ENCODE measurements around the gene MYRIP.

DNA sequence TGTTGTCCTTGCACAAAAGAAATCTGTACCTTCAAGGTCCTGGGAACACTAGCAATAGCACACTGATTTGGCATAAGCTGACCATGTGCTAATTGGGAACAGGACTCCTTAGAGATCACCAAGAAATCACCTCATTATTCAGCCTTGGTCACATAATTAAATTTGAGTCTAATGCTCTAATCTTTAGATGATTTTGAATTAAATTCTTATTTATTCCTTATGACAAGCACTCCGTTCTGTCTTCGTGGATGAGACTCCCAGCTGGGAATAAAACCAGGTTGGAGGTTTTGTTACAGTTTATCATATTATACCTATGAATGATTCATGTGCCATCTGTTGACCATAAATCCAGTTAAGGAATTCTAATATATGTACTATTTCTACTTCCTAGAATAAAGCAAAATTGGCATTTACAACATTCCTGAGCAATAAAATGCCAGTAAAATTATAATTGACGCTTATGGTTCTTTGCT is 162.2 kb downstream of the MYRIP start:
- TF ChIP-seq, protein P1, sequence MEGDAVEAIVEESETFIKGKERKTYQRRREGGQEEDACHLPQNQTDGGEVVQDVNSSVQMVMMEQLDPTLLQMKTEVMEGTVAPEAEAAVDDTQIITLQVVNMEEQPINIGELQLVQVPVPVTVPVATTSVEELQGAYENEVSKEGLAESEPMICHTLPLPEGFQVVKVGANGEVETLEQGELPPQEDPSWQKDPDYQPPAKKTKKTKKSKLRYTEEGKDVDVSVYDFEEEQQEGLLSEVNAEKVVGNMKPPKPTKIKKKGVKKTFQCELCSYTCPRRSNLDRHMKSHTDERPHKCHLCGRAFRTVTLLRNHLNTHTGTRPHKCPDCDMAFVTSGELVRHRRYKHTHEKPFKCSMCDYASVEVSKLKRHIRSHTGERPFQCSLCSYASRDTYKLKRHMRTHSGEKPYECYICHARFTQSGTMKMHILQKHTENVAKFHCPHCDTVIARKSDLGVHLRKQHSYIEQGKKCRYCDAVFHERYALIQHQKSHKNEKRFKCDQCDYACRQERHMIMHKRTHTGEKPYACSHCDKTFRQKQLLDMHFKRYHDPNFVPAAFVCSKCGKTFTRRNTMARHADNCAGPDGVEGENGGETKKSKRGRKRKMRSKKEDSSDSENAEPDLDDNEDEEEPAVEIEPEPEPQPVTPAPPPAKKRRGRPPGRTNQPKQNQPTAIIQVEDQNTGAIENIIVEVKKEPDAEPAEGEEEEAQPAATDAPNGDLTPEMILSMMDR (IDR thresholded peaks at IDR 0.05), result no peak
- TF ChIP-seq EP300 (IDR thresholded peaks at IDR 0.05), result no peak
- TF ChIP-seq POLR2AphosphoS5 (IDR thresholded peaks at IDR 0.05), result no peak
